HepG2 (cell line): ENCODE data around the gene SDK2. TPM values are rescaled to one million over a fixed set of nuclear protein-coding genes. Genes with fewer than 3 reads are reported as not detected.

Experiments
- ATM ChIP-seq: fragments of 450-650 bp; IDR thresholded peaks from 2 replicates; pipeline ENCODE4 v1.7.1; 2017; ENCODE audit warnings: mild to moderate bottlenecking, borderline replicate concordance
- CCDC6 ChIP-seq: sonication (generic); formaldehyde crosslinking; IDR thresholded peaks from 2 replicates; pipeline ENCODE4 v1.8.1; 2022; ENCODE audit warnings: mild to moderate bottlenecking, missing genetic modification reagents, moderate library complexity
- CEBPG ChIP-seq: IDR thresholded peaks from 2 replicates; pipeline ENCODE4 v1.6.1; 2016
- CREM ChIP-seq, 2 experiments: sonication (generic) in 1 of 2; formaldehyde crosslinking in 1 of 2; IDR thresholded peaks; 2 replicates each; pipeline versions ENCODE4 v1.4.0 to v1.6.1; 2016 to 2020; ENCODE audit warnings: antibody characterized with exemption in 1 of 2, mild to moderate bottlenecking in 1 of 2, missing genetic modification reagents in 1 of 2
- CSRNP1 ChIP-seq: sonication (generic); formaldehyde crosslinking; IDR thresholded peaks from 2 replicates; pipeline ENCODE4 v1.8.1; 2023; ENCODE audit warnings: mild to moderate bottlenecking, missing genetic modification reagents
- GATAD2A ChIP-seq: IDR thresholded peaks from 2 replicates; pipeline ENCODE4 v1.6.1; 2016
- HDAC1 ChIP-seq: sonication (generic); formaldehyde crosslinking; IDR thresholded peaks from 2 replicates; pipeline ENCODE4 v1.5.1; 2020; ENCODE audit warnings: mild to moderate bottlenecking, missing genetic modification reagents
- HIVEP1 ChIP-seq: sonication (generic); formaldehyde crosslinking; IDR thresholded peaks from 2 replicates; pipeline ENCODE4 v1.4.0; 2020; ENCODE audit warnings: mild to moderate bottlenecking, missing genetic modification reagents
- HMGXB4 ChIP-seq, 2 experiments: sonication (generic) in 1 of 2; formaldehyde crosslinking in 1 of 2; IDR thresholded peaks; 2 replicates each; pipeline versions ENCODE4 v1.4.0 to v1.6.1; 2018 to 2020; ENCODE audit warnings: missing genetic modification reagents in 2 of 2, borderline replicate concordance in 1 of 2, low read depth in 1 of 2, mild to moderate bottlenecking in 1 of 2, missing biosample characterization in 1 of 2
- KLF6 ChIP-seq: IDR thresholded peaks from 2 replicates; pipeline ENCODE4 v1.8.0; 2016; ENCODE audit warnings: missing biosample characterization, missing genetic modification reagents
- MATR3 ChIP-seq: sonication (generic); formaldehyde crosslinking; IDR thresholded peaks from 2 replicates; pipeline ENCODE4 v1.4.0; 2020; ENCODE audit warnings: missing genetic modification reagents
- SETDB1 ChIP-seq: sonication (generic); formaldehyde crosslinking; IDR thresholded peaks from 2 replicates; pipeline ENCODE4 v1.5.1; 2020; ENCODE audit warnings: missing genetic modification reagents, mild to moderate bottlenecking, borderline replicate concordance
- SNRNP70 ChIP-seq: fragments of 200-400 bp; formaldehyde crosslinking; IDR thresholded peaks from 2 replicates; pipeline ENCODE4 v1.6.1; 2017; ENCODE audit warnings: mild to moderate bottlenecking, low read depth, low read length, moderate library complexity
- ZC3H13 ChIP-seq: sonication (generic); formaldehyde crosslinking; IDR thresholded peaks from 2 replicates; pipeline ENCODE4 v1.8.1; 2023; ENCODE audit warnings: mild to moderate bottlenecking, missing genetic modification reagents, moderate library complexity
- ZKSCAN1 ChIP-seq: fragments of 150-350 bp; IDR thresholded peaks from 2 replicates; pipeline ENCODE4 v1.6.1; 2014; ENCODE audit warnings: low read length
- ZNF207 ChIP-seq: fragments of 450-650 bp; IDR thresholded peaks from 2 replicates; pipeline ENCODE4 v1.6.1; 2016; ENCODE audit warnings: antibody characterized with exemption, borderline replicate concordance
- ZNF253 ChIP-seq: sonication (generic); formaldehyde crosslinking; IDR thresholded peaks from 2 replicates; pipeline ENCODE4 v1.8.0; 2022; ENCODE audit warnings: mild to moderate bottlenecking, missing genetic modification reagents, borderline replicate concordance
- ZNF296 ChIP-seq: sonication (generic); formaldehyde crosslinking; conservative IDR thresholded peaks from 2 replicates; pipeline ENCODE4 v1.5.0; 2020; ENCODE audit warnings: mild to moderate bottlenecking, missing genetic modification reagents
- ZNF572 ChIP-seq: sonication (generic); formaldehyde crosslinking; IDR thresholded peaks from 2 replicates; pipeline ENCODE4 v1.5.1; 2020; ENCODE audit warnings: mild to moderate bottlenecking, missing genetic modification reagents
- ZNF703 ChIP-seq: sonication (generic); formaldehyde crosslinking; IDR thresholded peaks from 2 replicates; pipeline ENCODE4 v1.5.1; 2020; ENCODE audit warnings: missing genetic modification reagents, mild to moderate bottlenecking, moderate library complexity, borderline replicate concordance
- ZSCAN21 ChIP-seq: sonication (generic); formaldehyde crosslinking; IDR thresholded peaks from 2 replicates; pipeline ENCODE4 v1.8.0; 2022; ENCODE audit warnings: mild to moderate bottlenecking, missing genetic modification reagents, moderate library complexity, borderline replicate concordance
- polyA plus RNA-seq, 8 experiments: library from polyadenylated mRNA; depleted of rRNA in 3 of 8; stranded (reverse) in 7 of 8; unstranded in 1 of 8; fragments of >200 nt; fragmentation: Illumina TruSeq in 4 of 8; extraction: Trizol in 4 of 8; gene quantifications; 2 replicates each; pipeline versions ENCODE4 v1.2.1 to v1.2.3, GENCODE V29; 2011 to 2016; ENCODE audit warnings: low read depth in 4 of 8, missing spikeins in 1 of 8, mixed read lengths in 1 of 8; ENCODE audit not compliant: insufficient read depth in 1 of 8
- total RNA-seq, 5 experiments: library from RNA; depleted of rRNA; stranded (reverse); fragments of >200 nt; fragmentation: Illumina TruSeq; extraction: Trizol; gene quantifications; 2 replicates each; pipeline ENCODE4 v1.2.3, GENCODE V29; 2016; ENCODE audit warnings: low read depth in 1 of 5
- TF ChIP-seq, protein P1 (sequence below): sonication (generic); formaldehyde crosslinking; IDR thresholded peaks from 2 replicates; pipeline ENCODE4 v1.9.0; 2021; ENCODE audit warnings: missing genetic modification reagents, borderline replicate concordance
- TF ChIP-seq, protein P2 (sequence below): sonication (generic); formaldehyde crosslinking; conservative IDR thresholded peaks from 2 replicates; pipeline ENCODE4 v1.5.0; 2020; ENCODE audit warnings: missing genetic modification reagents

Gene SDK2
- total and polyA plus RNA-seq, 2 of the 13 experiments (the other 11 are each of a cell fraction or from before 2014, with no cell fraction given) = not detected

DNA sequence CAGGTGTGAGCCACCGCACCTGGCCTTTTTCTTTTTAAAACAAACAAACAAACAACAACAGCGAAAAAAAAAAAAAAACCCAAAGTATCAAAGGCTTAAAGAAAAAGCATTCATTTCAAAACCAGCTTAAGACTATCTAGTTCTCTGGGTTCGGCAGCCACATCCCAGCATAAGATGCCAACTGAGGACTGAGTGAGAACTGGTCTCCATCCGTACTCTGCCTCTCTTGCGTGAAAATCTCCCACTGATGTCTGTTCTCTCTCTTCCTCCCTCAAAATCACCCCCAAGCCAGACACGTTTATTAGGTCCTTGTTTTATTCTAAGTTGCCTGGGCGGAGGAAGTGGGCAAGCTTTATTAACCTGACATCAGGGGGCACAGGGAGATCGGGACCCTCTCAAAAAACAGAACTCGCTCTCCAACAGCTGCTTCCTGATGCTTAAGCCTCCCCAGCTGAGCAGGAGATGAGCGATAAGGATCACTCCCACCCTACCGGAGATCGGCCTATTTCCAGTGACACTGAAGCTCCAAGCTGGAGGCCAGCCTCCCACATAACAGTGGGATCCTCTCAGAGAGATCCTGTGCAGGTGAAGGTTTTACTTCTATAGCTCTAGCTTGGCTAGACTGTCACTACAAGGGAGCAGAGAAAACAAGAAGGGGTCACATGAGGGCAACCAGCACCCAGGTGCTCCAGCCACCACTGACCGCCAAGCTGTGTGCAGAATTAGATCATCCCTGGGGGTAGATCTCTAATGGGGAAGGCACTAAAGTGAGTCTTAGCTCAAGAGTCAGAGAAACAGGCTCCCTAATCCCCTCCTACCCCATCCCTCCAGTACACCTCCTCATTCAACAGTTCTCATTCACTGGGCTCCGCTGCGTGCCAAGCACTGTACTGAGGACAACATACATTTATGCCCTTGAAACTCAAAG is 346.0 kb downstream of the SDK2 start (continued):
- no peak for TF ChIP-seq ZNF703
- TF ChIP-seq ZNF296 = no peak
- no peak for TF ChIP-seq ATM
- TF ChIP-seq SNRNP70 = no peak
- no peak for TF ChIP-seq ZC3H13 (CRISPR knock-in tag)
- TF ChIP-seq CEBPG (CRISPR knock-in tag) = no peak
- TF ChIP-seq GATAD2A (CRISPR knock-in tag) = 0 out of 2 replicates have a peak, but pooled peaks have one; percentile 12
- TF ChIP-seq CSRNP1 (CRISPR knock-in tag) = no peak
- TF ChIP-seq, protein P1, sequence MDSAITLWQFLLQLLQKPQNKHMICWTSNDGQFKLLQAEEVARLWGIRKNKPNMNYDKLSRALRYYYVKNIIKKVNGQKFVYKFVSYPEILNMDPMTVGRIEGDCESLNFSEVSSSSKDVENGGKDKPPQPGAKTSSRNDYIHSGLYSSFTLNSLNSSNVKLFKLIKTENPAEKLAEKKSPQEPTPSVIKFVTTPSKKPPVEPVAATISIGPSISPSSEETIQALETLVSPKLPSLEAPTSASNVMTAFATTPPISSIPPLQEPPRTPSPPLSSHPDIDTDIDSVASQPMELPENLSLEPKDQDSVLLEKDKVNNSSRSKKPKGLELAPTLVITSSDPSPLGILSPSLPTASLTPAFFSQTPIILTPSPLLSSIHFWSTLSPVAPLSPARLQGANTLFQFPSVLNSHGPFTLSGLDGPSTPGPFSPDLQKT = no peak
- TF ChIP-seq HMGXB4 (CRISPR knock-in tag; IDR thresholded peaks at IDR 0.05; ENCODE audit: borderline replicate concordance in 1 of 2, low read depth in 1 of 2) = no peak
- TF ChIP-seq CREM (IDR thresholded peaks at IDR 0.05) = no peak
- TF ChIP-seq CREM (CRISPR knock-in tag; IDR thresholded peaks at IDR 0.05) = no peak
- TF ChIP-seq SETDB1 (CRISPR knock-in tag) = no peak
- TF ChIP-seq CCDC6 = no peak
- TF ChIP-seq HDAC1 = no peak
- no peak for TF ChIP-seq ZSCAN21 (CRISPR knock-in tag)
- TF ChIP-seq KLF6 = no peak
- no peak for TF ChIP-seq ZKSCAN1
- TF ChIP-seq, protein P2, sequence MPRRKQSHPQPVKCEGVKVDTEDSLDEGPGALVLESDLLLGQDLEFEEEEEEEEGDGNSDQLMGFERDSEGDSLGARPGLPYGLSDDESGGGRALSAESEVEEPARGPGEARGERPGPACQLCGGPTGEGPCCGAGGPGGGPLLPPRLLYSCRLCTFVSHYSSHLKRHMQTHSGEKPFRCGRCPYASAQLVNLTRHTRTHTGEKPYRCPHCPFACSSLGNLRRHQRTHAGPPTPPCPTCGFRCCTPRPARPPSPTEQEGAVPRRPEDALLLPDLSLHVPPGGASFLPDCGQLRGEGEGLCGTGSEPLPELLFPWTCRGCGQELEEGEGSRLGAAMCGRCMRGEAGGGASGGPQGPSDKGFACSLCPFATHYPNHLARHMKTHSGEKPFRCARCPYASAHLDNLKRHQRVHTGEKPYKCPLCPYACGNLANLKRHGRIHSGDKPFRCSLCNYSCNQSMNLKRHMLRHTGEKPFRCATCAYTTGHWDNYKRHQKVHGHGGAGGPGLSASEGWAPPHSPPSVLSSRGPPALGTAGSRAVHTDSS = no peak
- no peak for TF ChIP-seq ZNF572 (CRISPR knock-in tag)
- TF ChIP-seq ZNF253 (CRISPR knock-in tag) = no peak
- TF ChIP-seq HIVEP1 = no peak
- TF ChIP-seq MATR3 (CRISPR knock-in tag) = no peak
- TF ChIP-seq ZNF207 = no peak
